Measurements from ENCODE around the gene FAM221B.

The FAM221B gene

GRCh38 chr9:35828716-35829083 lies at the start of gene FAM221B:
FAM221B (minus strand) TSS chr9:35828732; CDS start chr9:35826161, 2,571 bp downstream.
- DNase-seq = no peak

GRCh38 chr9:35872505-35872904 lies 44.0 kb upstream of the FAM221B start:
- DNase-seq = no peak

DNA sequence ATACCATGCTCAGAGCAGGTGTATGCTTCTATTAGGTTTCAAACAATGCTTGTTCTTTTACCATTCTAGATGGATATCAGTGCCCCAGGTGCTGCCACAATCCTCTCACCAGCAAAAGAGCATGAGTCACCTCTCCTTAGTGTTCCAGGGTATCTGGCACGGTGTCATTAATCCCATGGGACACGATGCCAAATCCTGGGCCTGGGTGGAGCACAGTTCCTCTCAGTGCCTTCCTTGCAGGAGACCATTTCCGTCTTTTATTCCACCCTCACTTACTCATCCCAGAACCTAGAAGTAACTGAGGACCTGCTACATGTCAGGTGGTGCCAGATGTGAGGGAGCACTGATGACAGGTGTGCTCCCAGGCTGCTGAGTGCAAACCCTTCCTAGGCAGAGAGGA lies 43.0 kb upstream of the FAM221B start:
- no peak for DNase-seq

- no peak for DNase-seq
Measured at GRCh38 chr9:35870351-35870923, 41.9 kb upstream of the FAM221B start, which contains the start of gene OR13J1. OR13J1 (minus strand) TSS chr9:35870401; CDS start chr9:35870401, 0 bp downstream.

- no peak for DNase-seq
Measured at GRCh38 chr9:35869621-35870216, 41.2 kb upstream of the FAM221B start.

DNA sequence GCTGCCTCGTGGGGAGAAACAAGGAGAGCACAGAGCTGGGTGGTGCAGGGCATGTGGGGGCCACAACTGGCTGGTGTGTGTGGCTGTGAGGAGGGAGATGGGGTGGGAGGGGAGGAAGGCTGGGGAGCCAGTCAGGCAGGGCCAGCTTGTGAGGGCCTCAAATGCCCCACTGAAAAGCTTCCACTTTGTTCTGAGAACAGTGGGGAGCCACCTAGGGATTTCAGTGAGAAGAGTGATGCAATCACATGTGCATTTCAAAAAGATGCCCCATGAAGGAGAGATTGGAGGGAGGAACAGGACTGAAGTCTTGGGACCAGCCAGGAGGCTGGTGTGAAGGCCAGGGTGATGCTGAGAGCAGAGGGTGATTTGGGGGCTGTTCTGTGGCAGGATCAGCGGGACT lies 40.4 kb upstream of the FAM221B start:
- no peak for DNase-seq

GRCh38 chr9:35867538-35867937 lies 39.0 kb upstream of the FAM221B start:
- DNase-seq = no peak

DNA sequence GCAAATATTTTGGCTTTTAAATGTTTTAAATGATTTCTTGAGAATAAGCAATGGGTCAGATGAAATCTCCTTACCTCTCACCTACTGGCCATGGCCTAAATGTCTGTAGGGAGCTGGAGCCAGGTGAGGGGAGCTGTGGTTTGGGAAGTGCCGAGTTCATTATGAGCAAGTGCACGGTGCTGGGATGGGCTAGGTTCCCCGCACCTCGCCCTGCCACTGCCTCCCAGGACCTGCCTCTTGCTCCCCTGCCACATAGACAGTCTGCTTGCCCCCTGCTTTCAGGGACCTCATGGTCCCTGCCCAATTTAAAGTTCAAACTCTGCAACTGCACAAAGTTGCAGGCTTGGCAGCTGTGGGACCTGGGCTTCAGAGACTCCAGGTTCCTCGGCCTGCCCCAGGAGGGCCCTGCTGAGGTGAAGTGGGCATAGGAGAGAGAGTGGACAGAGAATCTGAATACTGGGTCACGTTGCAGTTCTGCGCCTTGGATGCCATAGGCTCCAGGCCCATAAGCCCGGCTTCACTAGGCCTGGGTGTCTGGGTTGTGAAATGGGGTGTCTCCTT lies 36.2 kb upstream of the FAM221B start:
- no peak for DNase-seq

DNA sequence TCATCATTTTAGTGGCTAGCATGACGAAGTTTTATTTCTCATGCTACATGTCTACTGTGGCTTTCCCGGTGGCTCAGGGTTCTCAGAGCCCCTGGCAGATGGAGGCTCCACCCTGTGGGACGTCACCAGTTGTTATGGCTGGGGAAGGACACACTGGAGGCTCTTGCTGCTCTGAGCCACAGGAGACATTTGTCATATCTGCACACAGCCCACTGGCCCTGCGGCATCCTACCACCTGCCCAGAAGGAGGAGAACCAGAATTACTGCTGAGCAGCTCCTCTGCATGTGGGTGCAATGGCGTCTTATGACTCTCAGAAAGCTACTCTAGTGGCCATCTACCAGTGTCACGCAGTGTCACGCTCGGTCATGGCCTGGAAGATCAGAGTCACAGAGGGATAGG lies 35.1 kb upstream of the FAM221B start:
- no peak for DNase-seq

GRCh38 chr9:35862328-35862727 lies 33.8 kb upstream of the FAM221B start:
- DNase-seq = no peak

DNA sequence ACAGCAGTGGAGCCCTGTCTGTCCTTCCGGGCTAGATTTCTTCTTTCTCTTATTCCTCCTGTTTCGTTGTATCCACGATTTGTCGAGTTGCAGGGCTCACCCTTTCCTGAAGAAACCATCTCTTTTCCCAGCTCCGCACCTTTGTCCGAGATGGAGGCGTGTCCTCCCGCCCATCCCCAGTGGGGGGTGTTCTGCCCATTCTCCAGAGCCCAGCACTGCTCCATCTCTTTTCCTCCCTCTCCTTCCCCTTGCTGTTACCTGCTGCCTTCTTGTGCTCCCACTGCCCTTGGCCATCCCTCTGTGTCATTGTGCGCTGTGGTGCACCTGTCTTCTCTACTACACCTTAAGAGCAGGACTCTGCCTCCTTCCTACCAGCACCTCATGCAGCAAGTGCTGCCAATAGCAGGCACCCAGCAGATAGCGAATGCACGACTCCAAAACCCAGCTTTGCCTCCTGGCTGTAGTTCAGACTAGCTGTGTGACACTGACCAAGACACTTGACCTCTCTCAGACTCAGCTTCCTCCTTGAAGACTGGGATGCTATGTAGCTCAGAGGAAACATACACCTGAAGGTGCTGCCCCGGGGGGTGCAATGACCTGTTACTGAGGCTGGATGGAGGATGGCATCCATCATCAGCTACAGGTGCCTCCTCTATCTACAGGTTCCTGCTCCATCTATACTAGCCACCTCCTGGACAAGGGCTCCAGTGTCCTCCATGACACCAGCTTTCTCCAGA lies 32.8 kb upstream of the FAM221B start:
- DNase-seq = no peak

DNA sequence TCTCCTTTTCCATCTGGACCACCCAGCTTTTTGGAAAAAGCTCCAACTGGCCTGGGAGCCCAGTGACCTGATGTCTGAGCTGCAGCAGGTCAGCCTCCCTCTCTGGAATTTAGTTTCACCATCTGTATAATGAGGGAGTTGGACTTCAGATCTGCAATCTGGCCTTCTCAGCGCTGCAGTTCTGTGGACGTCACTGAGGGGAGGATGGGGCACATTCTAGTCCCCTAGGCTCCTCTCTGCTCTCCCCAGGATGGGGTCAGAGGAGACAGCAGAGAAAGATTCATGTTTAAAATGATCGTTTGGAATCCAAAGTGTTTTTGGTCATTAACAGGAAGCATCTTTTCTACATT lies 31.4 kb upstream of the FAM221B start:
- DNase-seq = no peak

DNA sequence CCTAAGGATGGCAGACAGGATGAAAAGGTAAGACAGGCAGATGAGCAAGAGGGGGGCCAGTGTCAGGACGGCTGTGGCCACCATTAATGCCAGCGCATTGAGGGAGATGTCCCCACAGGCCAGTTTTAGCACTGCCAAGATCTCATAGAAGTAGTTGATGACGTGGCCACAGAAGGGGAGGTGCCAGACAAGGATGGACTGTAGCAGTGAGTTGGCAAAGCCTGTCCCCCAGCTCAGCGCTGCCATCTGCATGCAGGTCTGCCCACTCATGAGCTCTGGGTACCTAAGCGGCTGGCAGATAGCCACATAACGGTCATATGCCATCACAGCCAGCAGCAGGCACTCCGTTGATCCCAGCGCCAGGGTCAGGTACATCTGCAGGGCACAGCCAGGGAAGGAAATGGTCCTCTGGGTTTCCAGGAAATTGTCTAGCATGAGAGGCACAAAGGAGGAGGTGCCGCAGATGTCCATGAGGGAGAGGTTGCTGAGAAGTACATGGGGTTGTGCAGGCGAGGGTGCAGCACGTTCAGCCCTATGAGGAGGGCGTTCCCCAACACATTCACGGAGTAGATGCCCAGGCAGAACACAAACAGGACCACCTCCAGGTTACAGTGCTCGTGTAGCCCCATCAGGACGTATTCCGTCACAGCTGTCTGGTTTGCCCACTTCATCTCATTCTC lies 30.9 kb upstream of the FAM221B start:
- no peak for DNase-seq

DNA sequence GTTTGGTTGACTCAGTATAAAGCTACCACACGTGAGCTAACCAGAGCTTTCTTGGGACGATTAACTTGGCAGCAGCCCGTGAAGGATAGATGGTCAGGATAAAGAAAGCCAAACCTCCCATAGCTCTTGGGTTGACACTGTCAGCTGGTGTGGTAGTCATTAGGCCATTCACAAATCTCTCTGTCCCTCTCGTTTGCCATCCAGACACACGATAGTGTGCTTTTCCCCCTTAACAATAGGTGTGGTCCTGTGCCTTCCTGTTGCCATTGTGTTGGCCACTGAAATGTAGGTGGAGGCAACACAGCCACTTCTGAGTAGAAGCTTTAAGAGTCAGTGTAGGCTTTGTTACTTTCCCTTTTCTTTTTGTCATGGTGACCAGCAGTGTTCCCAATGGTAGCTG lies 29.9 kb upstream of the FAM221B start:
- DNase-seq = no peak

DNA sequence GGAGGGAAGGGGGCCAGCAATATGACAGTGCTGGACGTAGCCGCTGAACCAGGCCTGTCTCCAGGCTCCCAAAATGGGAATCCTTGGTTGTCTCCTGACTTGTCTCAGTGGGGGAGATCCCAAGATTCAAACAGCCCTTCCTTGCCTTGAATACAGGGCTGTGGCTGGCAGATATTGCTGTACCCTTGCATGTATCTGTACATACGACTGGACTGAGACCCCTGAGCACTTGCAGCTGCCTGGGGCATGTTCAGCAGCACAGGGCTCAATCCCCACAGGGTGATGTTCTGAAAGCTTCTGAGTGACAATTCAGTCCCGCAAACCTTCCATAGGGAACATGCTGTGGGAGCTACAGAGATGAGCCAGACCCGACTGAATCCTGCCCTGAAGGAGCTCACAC lies 28.4 kb upstream of the FAM221B start:
- no peak for DNase-seq

- no peak for DNase-seq
Measured at GRCh38 chr9:35856206-35856605, 27.7 kb upstream of the FAM221B start.

DNA sequence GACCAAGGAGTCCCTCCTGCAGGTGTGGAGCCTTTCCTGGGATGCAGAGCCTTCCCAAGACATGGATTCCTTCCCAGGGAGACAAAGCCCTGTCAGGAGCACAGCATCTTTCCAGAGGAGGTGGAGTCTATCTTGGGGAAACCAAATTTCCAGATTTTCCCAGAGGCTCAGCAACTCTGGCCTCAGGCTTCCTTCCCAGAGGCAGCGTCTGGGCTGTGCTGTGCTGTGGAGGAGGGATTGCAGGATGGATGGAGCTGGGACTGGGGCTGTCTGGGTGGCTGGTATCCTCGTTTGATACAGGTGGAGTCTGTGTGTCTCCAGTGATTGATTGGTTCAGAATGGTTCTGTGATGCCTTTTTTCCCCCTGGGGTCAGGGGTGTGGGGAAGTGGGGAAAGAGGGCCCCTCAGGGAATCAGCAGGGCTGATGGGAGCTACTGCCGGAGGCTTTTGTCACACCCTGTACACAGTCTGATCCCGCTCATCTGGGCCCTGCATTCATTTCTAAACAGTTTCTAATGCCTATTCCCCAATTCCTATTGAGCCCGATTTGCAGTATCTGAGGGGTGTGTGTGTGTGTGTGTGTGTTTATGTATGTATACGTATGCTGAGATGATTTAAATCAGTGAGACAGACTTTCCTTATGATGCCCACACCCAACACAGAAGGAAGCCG lies 25.7 kb upstream of the FAM221B start:
- DNase-seq = no peak

- DNase-seq = no peak
Measured at GRCh38 chr9:35852876-35853865, 24.6 kb upstream of the FAM221B start.

DNA sequence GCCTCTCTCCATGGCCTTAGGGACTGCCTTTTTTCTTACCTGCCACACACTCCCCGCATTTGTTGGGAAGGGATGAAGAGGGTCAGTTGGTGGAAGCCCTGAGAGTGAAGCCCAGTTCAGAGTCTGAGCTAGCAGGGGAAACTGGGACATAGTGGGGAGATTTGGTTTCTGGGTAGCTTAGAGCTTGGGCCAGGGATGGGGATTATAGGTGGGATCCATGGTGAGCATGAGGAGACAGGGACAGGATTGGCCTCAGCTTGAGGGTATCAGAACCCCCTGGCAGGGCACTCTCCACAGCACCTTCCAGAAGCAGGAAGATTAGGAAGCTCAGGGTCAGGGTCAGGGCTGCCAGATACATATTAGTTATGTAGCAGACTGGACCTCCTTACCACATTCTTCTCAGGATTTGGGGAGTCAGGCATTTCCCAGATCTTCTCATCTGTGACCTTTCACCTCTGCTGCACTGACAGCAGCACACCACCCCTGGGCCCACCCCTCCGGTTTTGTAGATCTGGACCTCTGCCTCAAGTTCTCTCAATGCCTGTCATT lies 23.8 kb upstream of the FAM221B start:
- no peak for DNase-seq

GRCh38 chr9:35847792-35848572 lies 19.4 kb upstream of the FAM221B start:
- DNase-seq = no peak
